ENCODE data around the gene OR14I1. TPM values are rescaled to one million over a fixed set of nuclear protein-coding genes. Genes with fewer than 3 reads are reported as not detected.

The OR14I1 gene
- total RNA-seq, 4 donors from 2014 or later: not detected

GRCh38 chr1:248691567-248692155 lies 10.9 kb downstream of the OR14I1 start:
- intact Hi-C loops (cut with DNase I; ENCODE audit: low total_unique reads): no loop called here
- no peak overlapping the region for H3K4me3 ChIP-seq
- no peak overlapping the region for H3K27ac ChIP-seq
- no peak for DNase-seq
- no peak for TF ChIP-seq POLR2AphosphoS5 (IDR thresholded peaks at IDR 0.05)
- no peak for TF ChIP-seq POLR2A (IDR thresholded peaks at IDR 0.05)
- TF ChIP-seq, protein P1, sequence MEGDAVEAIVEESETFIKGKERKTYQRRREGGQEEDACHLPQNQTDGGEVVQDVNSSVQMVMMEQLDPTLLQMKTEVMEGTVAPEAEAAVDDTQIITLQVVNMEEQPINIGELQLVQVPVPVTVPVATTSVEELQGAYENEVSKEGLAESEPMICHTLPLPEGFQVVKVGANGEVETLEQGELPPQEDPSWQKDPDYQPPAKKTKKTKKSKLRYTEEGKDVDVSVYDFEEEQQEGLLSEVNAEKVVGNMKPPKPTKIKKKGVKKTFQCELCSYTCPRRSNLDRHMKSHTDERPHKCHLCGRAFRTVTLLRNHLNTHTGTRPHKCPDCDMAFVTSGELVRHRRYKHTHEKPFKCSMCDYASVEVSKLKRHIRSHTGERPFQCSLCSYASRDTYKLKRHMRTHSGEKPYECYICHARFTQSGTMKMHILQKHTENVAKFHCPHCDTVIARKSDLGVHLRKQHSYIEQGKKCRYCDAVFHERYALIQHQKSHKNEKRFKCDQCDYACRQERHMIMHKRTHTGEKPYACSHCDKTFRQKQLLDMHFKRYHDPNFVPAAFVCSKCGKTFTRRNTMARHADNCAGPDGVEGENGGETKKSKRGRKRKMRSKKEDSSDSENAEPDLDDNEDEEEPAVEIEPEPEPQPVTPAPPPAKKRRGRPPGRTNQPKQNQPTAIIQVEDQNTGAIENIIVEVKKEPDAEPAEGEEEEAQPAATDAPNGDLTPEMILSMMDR (IDR thresholded peaks at IDR 0.05): no peak
- no peak for TF ChIP-seq EP300 (IDR thresholded peaks at IDR 0.05; ENCODE audit: low read depth)
- no peaks in the 10 kb centered on the region for H3K36me3 ChIP-seq
- in situ Hi-C loops (cut with MboI; ENCODE audit: low pct_ligation_motif_present in 1 of 4, low pct_unique_long_range_greater_than_20kb in 1 of 4, low sequenced_read_pairs in 3 of 4): no loop called here
- no peaks in the 10 kb centered on the region for H3K9me3 ChIP-seq
- WGBS, 2 donors (ENCODE audit: low coverage in 1 of 2): 92% methylated on average over 43 of the region's 51 CpGs; no CpG with 5 or more reads in 1 of the 2 donors
- H3K4me1 ChIP-seq: peaks cover 0 to 3% (median 0%) of the 10 kb centered on the region in 4 donors
- H3K27me3 ChIP-seq: no peaks in the 10 kb centered on the region

DNA sequence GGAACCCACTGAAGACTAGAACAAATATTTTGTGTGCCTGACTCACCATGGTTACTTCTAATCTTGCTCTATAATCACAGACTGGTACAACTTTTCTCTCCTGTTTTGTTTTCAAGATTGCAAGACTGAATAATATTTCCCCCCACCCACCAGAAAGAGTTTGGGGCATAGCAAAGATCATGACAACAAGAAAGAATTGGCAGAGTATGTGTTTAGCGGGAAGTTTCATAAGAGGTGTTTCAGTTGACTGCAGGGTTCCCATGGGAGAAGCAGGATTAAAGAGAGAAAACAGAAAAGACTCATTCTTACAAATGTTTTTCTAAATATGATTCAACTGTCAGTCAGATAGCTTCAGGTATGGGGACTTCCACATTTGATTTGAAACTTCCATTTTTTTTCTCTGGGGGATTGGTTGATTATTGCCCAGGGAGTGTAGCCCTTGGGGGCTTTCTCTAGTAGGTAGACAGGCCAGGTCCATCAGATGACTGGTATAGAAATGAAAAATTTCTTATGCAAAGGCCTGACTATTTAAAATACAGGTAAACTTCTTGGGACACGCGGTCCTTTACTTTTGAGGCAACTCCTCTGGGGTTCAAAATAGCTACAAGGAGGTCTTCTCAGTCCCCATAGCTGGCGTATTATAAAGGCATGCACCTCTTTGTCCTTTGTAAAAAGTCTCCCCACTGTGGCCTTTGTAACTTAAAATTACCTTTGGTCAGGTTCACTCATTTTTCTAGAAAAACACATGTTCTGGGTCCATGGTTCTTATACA lies 13.9 kb downstream of the OR14I1 start:
- no peak overlapping the region for H3K4me3 ChIP-seq
- no peak for TF ChIP-seq POLR2AphosphoS5 (IDR thresholded peaks at IDR 0.05)
- TF ChIP-seq, protein P1 (IDR thresholded peaks at IDR 0.05): no peak
- 83 to 85% methylated on average over 4 of the region's 4 CpGs for WGBS, 2 donors (ENCODE audit: low coverage in 1 of 2)
- H3K27me3 ChIP-seq: no peaks in the 10 kb centered on the region
- no peak overlapping the region for H3K27ac ChIP-seq
- no peaks in the 10 kb centered on the region for H3K36me3 ChIP-seq
- no peaks in the 10 kb centered on the region for H3K9me3 ChIP-seq
- in situ Hi-C loops (cut with MboI; ENCODE audit: low pct_ligation_motif_present in 1 of 4, low pct_unique_long_range_greater_than_20kb in 1 of 4, low sequenced_read_pairs in 3 of 4) (loop anchor here in 2 of 4 donors (10.0 kb wide), 1 partner anchor 64 kb away; no protein-coding TSS in a partner anchor), intact Hi-C loops (cut with DNase I; ENCODE audit: low total_unique reads) (no loop called here)
- H3K4me1 ChIP-seq: no peaks in the 10 kb centered on the region
- no peak for DNase-seq

GRCh38 chr1:248686815-248687214 lies 15.8 kb downstream of the OR14I1 start:
- no peak overlapping the region for H3K27ac ChIP-seq
- intact Hi-C loops (cut with DNase I; ENCODE audit: low total_unique reads): no loop called here
- no peaks in the 10 kb centered on the region for H3K36me3 ChIP-seq
- in situ Hi-C loops (cut with MboI; ENCODE audit: low pct_ligation_motif_present in 1 of 4, low pct_unique_long_range_greater_than_20kb in 1 of 4, low sequenced_read_pairs in 3 of 4): loop anchor here in 2 of 4 donors (10.0 kb wide), 1 partner anchor 62 kb away; no protein-coding TSS in a partner anchor
- H3K4me3 ChIP-seq: no peak overlapping the region
- DNase-seq: peak; percentile 25
- TF ChIP-seq, protein P1 (IDR thresholded peaks at IDR 0.05): peak in 3 of 5 experiments; percentile 38 to 45 (median 39)
- TF ChIP-seq POLR2A (IDR thresholded peaks at IDR 0.05) (no peak), EP300 (IDR thresholded peaks at IDR 0.05; ENCODE audit: low read depth) (no peak), POLR2AphosphoS5 (IDR thresholded peaks at IDR 0.05) (no peak)
- WGBS, 2 donors (ENCODE audit: low coverage in 1 of 2): 8 to 26% methylated on average over 2 to 3 of the region's 3 CpGs
- H3K9me3 ChIP-seq: no peaks in the 10 kb centered on the region
- no peaks in the 10 kb centered on the region for H3K4me1 ChIP-seq
- H3K27me3 ChIP-seq: no peaks in the 10 kb centered on the region

- WGBS, 2 donors (ENCODE audit: low coverage in 1 of 2): 93 to 96% methylated on average over 5 to 8 of the region's 8 CpGs
- Histone ChIP-seq H3K9me3 (no peaks in the 10 kb centered on the region), H3K36me3 (no peaks in the 10 kb centered on the region), H3K4me1 (no peaks in the 10 kb centered on the region), H3K27me3 (no peaks in the 10 kb centered on the region), H3K4me3 (no peak overlapping the region), H3K27ac (no peak overlapping the region)
- TF ChIP-seq, protein P1 (IDR thresholded peaks at IDR 0.05): no peak
- TF ChIP-seq POLR2A (IDR thresholded peaks at IDR 0.05) (no peak), POLR2AphosphoS5 (IDR thresholded peaks at IDR 0.05) (no peak), EP300 (IDR thresholded peaks at IDR 0.05; ENCODE audit: low read depth) (no peak)
- no peak for DNase-seq
- in situ Hi-C loops (cut with MboI; ENCODE audit: low pct_ligation_motif_present in 1 of 4, low pct_unique_long_range_greater_than_20kb in 1 of 4, low sequenced_read_pairs in 3 of 4) (loop anchor here in 2 of 4 donors (10.0 kb wide), 1 partner anchor 57 kb away; no protein-coding TSS in a partner anchor), intact Hi-C loops (cut with DNase I; ENCODE audit: low total_unique reads) (no loop called here)
Observed at GRCh38 chr1:248681651-248682050, 20.9 kb downstream of the OR14I1 start.
